SK-N-SH (cell line): ENCODE measurements around the gene PABPN1L. TPM values are rescaled to one million over a fixed set of nuclear protein-coding genes. Genes with fewer than 3 reads are reported as not detected.
"Not testable (repeated sequence)": the region's sequence is repeated elsewhere in the genome, so short reads cannot be mapped to it uniquely, and the experiment has no call there.

Source experiments
- CTCF ChIA-PET: fragments of 300-600, 350-600 bp; formaldehyde crosslinking; extraction: SDS; loops from one replicate; lab custom pipeline; 2021; lab: Yijun Ruan, JAX
- POLR2A ChIA-PET: fragments of 350-600 bp; sonication (Branson Sonifier 250); formaldehyde crosslinking; extraction: SDS; loops from one replicate; lab custom pipeline; 2020; ENCODE audit warnings: antibody characterized with exemption, inconsistent platforms; lab: Yijun Ruan, JAX
- DNase-seq: peaks from one replicate; pipeline ENCODE4 v3.0.0; 2012
- H2AFZ ChIP-seq: fragments of 200-600 bp; sonication (generic); 2 replicates; pipeline ENCODE4 v1.8.1; 2016; ENCODE audit warnings: antibody characterized with exemption, mild to moderate bottlenecking, low read depth
- H3F3A ChIP-seq: fragments of 200-600 bp; sonication (generic); replicated peaks from 2 replicates; pipeline ENCODE3; 2016; ENCODE audit warnings: antibody characterized with exemption, mild to moderate bottlenecking; ENCODE audit not compliant: insufficient read depth
- H3K27ac ChIP-seq, 2 experiments: fragments of 200-500 bp in 1 of 2; fragments of 200-600 bp in 1 of 2; sonication (Bioruptor generic) in 1 of 2; sonication (generic), shearing (Covaris generic) in 1 of 2; 2 replicates each; pipeline versions ENCODE4 v1.5.1 to v1.6.1; 2014 to 2016; ENCODE audit warnings: low read depth in 2 of 2, inconsistent platforms in 1 of 2, low read length in 1 of 2, mild to moderate bottlenecking in 1 of 2, mixed read lengths in 1 of 2
- H3K27me3 ChIP-seq: fragments of 200-600 bp; sonication (generic), shearing (Covaris generic); 2 replicates; pipeline ENCODE4 v1.6.1; 2016; ENCODE audit warnings: mixed run types; ENCODE audit not compliant: insufficient read depth
- H3K36me3 ChIP-seq, 2 experiments: fragments of 200-500 bp in 1 of 2; fragments of 200-600 bp in 1 of 2; sonication (Bioruptor generic) in 1 of 2; sonication (generic) in 1 of 2; replicated peaks in 1 of 2; 2 replicates each; pipeline versions ENCODE3 to v1.5.1; 2014 to 2016; ENCODE audit warnings: low read length in 1 of 2, mild to moderate bottlenecking in 1 of 2; ENCODE audit not compliant: insufficient read depth in 2 of 2, control insufficient read depth in 1 of 2
- H3K4me1 ChIP-seq, 2 experiments: fragments of 200-500 bp in 1 of 2; fragments of 200-600 bp in 1 of 2; sonication (Bioruptor generic) in 1 of 2; sonication (generic), shearing (Covaris generic) in 1 of 2; 2 replicates each; pipeline versions ENCODE4 v1.5.1 to v1.6.1; 2014 to 2016; ENCODE audit warnings: low read depth in 1 of 2, low read length in 1 of 2, mixed run types in 1 of 2; ENCODE audit not compliant: insufficient read depth in 2 of 2, control insufficient read depth in 1 of 2
- H3K4me2 ChIP-seq: fragments of 200-600 bp; sonication (generic), shearing (Covaris generic); 2 replicates; pipeline ENCODE4 v1.6.1; 2017; ENCODE audit warnings: mixed run types
- H3K4me3 ChIP-seq, 2 experiments: fragments of 200-500 bp in 1 of 2; fragments of 200-600 bp in 1 of 2; sonication (Bioruptor generic) in 1 of 2; sonication (generic), shearing (Covaris generic) in 1 of 2; 2 replicates each; pipeline versions ENCODE4 v1.5.1 to v1.8.1; 2014 to 2016; ENCODE audit warnings: low read depth in 2 of 2, inconsistent platforms in 1 of 2, low read length in 1 of 2, mild to moderate bottlenecking in 1 of 2, mixed read lengths in 1 of 2, moderate library complexity in 1 of 2
- H3K79me2 ChIP-seq: fragments of 200-600 bp; sonication (generic); 2 replicates; pipeline ENCODE4 v1.8.1; 2017; ENCODE audit warnings: mild to moderate bottlenecking; ENCODE audit not compliant: insufficient read depth
- H3K9ac ChIP-seq: fragments of 200-600 bp; sonication (generic); 2 replicates; pipeline ENCODE4 v1.6.1; 2017; ENCODE audit warnings: mixed run types
- H3K9me2 ChIP-seq: fragments of 200-600 bp; sonication (generic); 2 replicates; pipeline ENCODE4 v1.6.1; 2017; ENCODE audit warnings: mixed run types
- H3K9me3 ChIP-seq: fragments of 200-600 bp; sonication (generic); 2 replicates; pipeline ENCODE4 v1.6.1; 2017; ENCODE audit warnings: mixed run types, mild to moderate bottlenecking, moderate library complexity
- H4K20me1 ChIP-seq: fragments of 200-600 bp; sonication (generic); 2 replicates; pipeline ENCODE4 v1.6.1; 2017; ENCODE audit warnings: mild to moderate bottlenecking, mixed run types; ENCODE audit not compliant: insufficient read depth
- CHD2 ChIP-seq: fragments of 150-350 bp; IDR thresholded peaks from 2 replicates; pipeline ENCODE4 v1.6.1; 2018; ENCODE audit warnings: low read length; ENCODE audit not compliant: partially characterized antibody
- ELF1 ChIP-seq: IDR thresholded peaks from 2 replicates; pipeline ENCODE4 v1.4.0; 2012
- FOSL2 ChIP-seq: IDR thresholded peaks from 2 replicates; pipeline ENCODE4 v1.4.0; 2012; ENCODE audit warnings: low read depth, mild to moderate bottlenecking, moderate library complexity, borderline replicate concordance
- GABPA ChIP-seq: IDR thresholded peaks from 2 replicates; pipeline ENCODE4 v1.4.0; 2012; ENCODE audit warnings: low read depth, mild to moderate bottlenecking
- GATA2 ChIP-seq: sonication (generic); formaldehyde crosslinking; IDR thresholded peaks from 2 replicates; pipeline ENCODE4 v1.5.0; 2020; ENCODE audit warnings: mild to moderate bottlenecking, missing genetic modification reagents
- NRF1 ChIP-seq: IDR thresholded peaks from 2 replicates; pipeline ENCODE4 v1.6.1; 2012; ENCODE audit warnings: low read depth, mild to moderate bottlenecking, low read length
- RCOR1 ChIP-seq: fragments of 150-350 bp; IDR thresholded peaks from 2 replicates; pipeline ENCODE4 v1.6.1; 2017; ENCODE audit warnings: antibody characterized with exemption, low read length
- RFX5 ChIP-seq: IDR thresholded peaks from 2 replicates; pipeline ENCODE4 v1.6.1; 2012; ENCODE audit warnings: mild to moderate bottlenecking, improper control_type of control experiment, low read length
- RXRA ChIP-seq: IDR thresholded peaks from 2 replicates; pipeline ENCODE4 v1.4.0; 2012; ENCODE audit warnings: low read depth, mild to moderate bottlenecking, borderline replicate concordance
- SIN3A ChIP-seq: IDR thresholded peaks from 2 replicates; pipeline ENCODE4 v1.6.1; 2012; ENCODE audit warnings: low read depth, mild to moderate bottlenecking, low read length, moderate library complexity, borderline replicate concordance
- SMC3 ChIP-seq: IDR thresholded peaks from 2 replicates; pipeline ENCODE4 v1.6.1; 2012; ENCODE audit warnings: low read depth, low read length, improper control_type of control experiment
- YY1 ChIP-seq: IDR thresholded peaks from 2 replicates; pipeline ENCODE4 v1.4.0; 2012; ENCODE audit warnings: low read depth, mild to moderate bottlenecking
- WGBS: methylation state at CpG from one replicate; pipeline ENCODE4 v1.1.6; 2017; ENCODE audit warnings: low lambda C conversion rate; 5-methylcytosine and 5-hydroxymethylcytosine counted together
- polyA plus RNA-seq, 3 experiments: library from polyadenylated mRNA; depleted of rRNA; stranded (reverse); fragments of >200 nt; gene quantifications; 2 replicates each; pipeline ENCODE4 v1.2.3, GENCODE V29; 2012
- TF ChIP-seq, protein P1 (sequence below): IDR thresholded peaks from 2 replicates; pipeline ENCODE4 v1.4.0; 2012; ENCODE audit warnings: low read depth, borderline replicate concordance
- TF ChIP-seq, protein P2 (sequence below): fragments of 150-350 bp; IDR thresholded peaks from 2 replicates; pipeline ENCODE4 v1.6.1; 2017; ENCODE audit warnings: antibody characterized with exemption, low read length, low read depth, borderline replicate concordance
- TF ChIP-seq, protein P3 (sequence below): IDR thresholded peaks from 2 replicates; pipeline ENCODE4 v1.4.0; 2012; ENCODE audit warnings: low read depth, borderline replicate concordance
- TF ChIP-seq, protein P4 (sequence below): IDR thresholded peaks from 2 replicates; pipeline ENCODE4 v1.4.0; 2012; ENCODE audit warnings: low read depth

PABPN1L gene
- polyA plus RNA-seq, 1 of the 3 experiments (the other 2 are of a cell fraction): not detected

DNA sequence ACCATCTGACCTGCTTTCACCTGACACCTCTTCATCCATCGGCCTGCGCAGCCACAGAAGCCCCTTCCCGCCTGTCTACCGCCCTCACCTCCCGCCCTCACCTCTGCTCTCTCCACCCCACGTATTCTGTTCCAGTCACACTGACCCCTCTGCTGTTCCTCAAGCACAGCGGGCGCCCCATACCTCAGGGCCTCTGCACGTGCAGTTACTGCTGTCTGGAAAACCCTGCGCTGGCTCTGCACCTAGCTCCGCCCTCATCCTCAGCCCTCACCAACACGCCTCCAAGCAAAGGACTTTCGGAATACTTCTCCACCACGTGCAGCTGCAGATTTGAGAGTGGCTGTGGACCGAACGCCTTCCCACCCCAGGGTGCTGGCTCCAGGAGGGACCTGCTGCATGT lies 24.6 kb upstream of the PABPN1L start:
- no peaks in the 10 kb centered on the region for H3F3A ChIP-seq
- H2AFZ ChIP-seq: no peak overlapping the region
- ChIA-PET POLR2A (no interaction called here), CTCF (interaction anchor here (1.0 to 1.4 kb wide), 2 partner anchors 33 to 276 kb away, joined by 3 to 4 read pairs; no protein-coding TSS in a partner anchor)
- H3K9me3 ChIP-seq: no peaks in the 10 kb centered on the region
- no peak overlapping the region for H3K4me3 ChIP-seq
- H3K4me2 ChIP-seq: no peak overlapping the region
- H3K27ac ChIP-seq: no peak overlapping the region
- no peaks in the 10 kb centered on the region for H3K36me3 ChIP-seq
- no peaks in the 10 kb centered on the region for H4K20me1 ChIP-seq
- no peaks in the 10 kb centered on the region for H3K9me2 ChIP-seq
- no peaks in the 10 kb centered on the region; a peak in 1 of 4 replicates for H3K4me1 ChIP-seq
- H3K9ac ChIP-seq: no peak overlapping the region
- no peak for TF ChIP-seq ELF1
- peaks cover 32% of the 10 kb centered on the region for H3K27me3 ChIP-seq
- H3K79me2 ChIP-seq: no peaks in the 10 kb centered on the region
- DNase-seq: no peak
- 70% methylated on average over 16 of the region's 16 CpGs for WGBS

DNA sequence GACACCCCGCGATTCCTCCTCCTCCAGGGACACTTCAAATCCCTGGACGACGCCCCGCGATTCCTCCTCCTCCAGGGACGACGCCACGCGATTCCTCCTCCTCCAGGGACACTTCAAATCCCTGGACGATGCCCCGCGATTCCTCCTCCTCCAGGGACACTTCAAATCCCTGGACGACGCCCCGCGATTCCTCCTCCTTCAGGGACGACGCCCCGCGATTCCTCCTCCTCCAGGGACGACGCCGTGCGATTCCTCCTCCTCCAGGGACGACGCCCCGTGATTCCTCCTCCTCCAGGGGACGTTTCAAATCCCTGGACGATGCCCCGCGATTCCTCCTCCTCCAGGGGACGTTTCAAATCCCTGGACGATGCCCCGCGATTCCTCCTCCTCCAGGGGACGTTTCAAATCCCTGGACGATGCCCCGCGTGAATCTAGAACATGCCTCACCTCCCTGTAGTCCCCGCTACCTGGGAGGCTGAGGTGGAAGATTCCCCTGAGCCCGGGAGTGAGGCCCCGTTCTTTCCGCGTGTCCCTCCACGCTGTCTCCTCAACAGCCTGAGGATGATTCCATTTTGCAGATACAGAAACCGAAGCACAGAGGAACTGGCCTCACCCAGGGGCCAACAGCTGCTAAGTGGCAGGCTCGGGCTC lies 23.4 kb upstream of the PABPN1L start:
- H2AFZ ChIP-seq, H3K79me2 ChIP-seq, H3K9ac ChIP-seq, H3K4me1 ChIP-seq, H3K9me3 ChIP-seq, H3K9me2 ChIP-seq, POLR2A ChIA-PET, H3F3A ChIP-seq, H3K36me3 ChIP-seq, H3K4me2 ChIP-seq, H3K27ac ChIP-seq, H3K4me3 ChIP-seq, H4K20me1 ChIP-seq, DNase-seq: not testable (repeated sequence)
- peaks cover 30% of the 10 kb centered on the region for H3K27me3 ChIP-seq
- CTCF ChIA-PET: interaction anchor here (1.4 kb wide), 1 partner anchor 278 kb away, joined by 4 read pairs; no protein-coding TSS in a partner anchor
- WGBS: 67% methylated on average over 47 of the region's 48 CpGs

DNA sequence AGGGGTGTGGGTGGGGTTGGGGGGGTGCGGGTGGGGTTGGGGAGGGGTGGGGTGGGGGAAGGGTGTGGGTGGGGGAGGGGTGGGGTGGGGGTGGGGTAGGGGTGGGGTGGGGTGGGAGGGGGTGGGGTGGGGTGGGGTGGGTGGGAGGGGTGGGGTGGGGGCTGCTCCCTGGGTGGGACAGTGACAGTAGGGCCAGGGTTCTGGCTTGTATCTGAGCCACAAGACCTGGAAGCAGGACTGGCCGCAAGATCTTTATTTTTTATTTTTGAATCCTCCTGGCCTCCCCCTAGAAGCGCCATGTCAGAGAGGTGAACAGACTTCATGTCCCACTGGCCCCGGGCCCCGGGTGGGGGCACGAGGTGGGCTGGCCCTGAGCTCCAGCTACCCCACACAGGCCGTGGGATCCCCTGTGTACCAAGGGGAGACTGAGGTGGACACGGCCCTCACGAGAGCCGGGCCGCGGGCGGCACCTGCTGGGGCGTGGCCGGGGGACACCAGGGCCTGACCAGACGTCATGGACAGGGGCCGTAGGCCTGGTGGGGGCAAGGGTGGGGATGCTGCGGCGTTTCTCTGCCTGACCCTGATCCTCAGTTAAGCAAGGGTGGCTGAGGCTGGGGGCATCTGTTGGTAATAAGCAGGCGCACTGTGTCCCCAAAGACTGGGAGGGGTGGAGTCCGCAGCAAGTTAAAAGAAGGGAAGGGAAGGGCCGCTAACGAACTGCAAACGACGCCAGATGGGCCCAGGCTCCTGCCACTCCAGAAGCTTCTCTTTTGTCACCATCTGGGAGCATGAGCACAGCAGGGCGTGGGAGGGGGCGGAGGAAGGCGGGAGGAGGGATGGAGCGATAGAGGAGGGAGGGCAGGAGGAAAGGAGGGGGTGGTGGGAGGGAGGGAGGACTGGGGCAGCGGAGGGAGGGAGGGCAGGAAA lies 22.3 kb upstream of the PABPN1L start:
- DNase-seq: no peak
- Histone ChIP-seq H3K79me2 (no peaks in the 10 kb centered on the region), H4K20me1 (no peaks in the 10 kb centered on the region), H3K9me3 (no peaks in the 10 kb centered on the region), H3K36me3 (no peaks in the 10 kb centered on the region), H3K4me3 (no peak overlapping the region), H2AFZ (no peak overlapping the region), H3K4me1 (no peaks in the 10 kb centered on the region; a peak in 1 of 4 replicates), H3K9ac (no peak overlapping the region), H3K27me3 (peaks cover 30% of the 10 kb centered on the region), H3K4me2 (no peak overlapping the region), H3K9me2 (no peaks in the 10 kb centered on the region), H3K27ac (no peak overlapping the region), H3F3A (no peaks in the 10 kb centered on the region)
- POLR2A ChIA-PET: no interaction called here
- 15% methylated on average over 25 of the region's 30 CpGs for WGBS
- CTCF ChIA-PET: interaction anchor here (1.2 kb wide), 1 partner anchor 11 kb away, joined by 3 read pairs; no protein-coding TSS in a partner anchor
- TF ChIP-seq SMC3 (no peak), NRF1 (no peak), SIN3A (no peak), YY1 (no peak), RCOR1 (no peak), GABPA (no peak), GATA2 (CRISPR knock-in tag) (no peak), FOSL2 (no peak), RFX5 (no peak), CHD2 (no peak), RXRA (no peak)
- TF ChIP-seq, protein P1, sequence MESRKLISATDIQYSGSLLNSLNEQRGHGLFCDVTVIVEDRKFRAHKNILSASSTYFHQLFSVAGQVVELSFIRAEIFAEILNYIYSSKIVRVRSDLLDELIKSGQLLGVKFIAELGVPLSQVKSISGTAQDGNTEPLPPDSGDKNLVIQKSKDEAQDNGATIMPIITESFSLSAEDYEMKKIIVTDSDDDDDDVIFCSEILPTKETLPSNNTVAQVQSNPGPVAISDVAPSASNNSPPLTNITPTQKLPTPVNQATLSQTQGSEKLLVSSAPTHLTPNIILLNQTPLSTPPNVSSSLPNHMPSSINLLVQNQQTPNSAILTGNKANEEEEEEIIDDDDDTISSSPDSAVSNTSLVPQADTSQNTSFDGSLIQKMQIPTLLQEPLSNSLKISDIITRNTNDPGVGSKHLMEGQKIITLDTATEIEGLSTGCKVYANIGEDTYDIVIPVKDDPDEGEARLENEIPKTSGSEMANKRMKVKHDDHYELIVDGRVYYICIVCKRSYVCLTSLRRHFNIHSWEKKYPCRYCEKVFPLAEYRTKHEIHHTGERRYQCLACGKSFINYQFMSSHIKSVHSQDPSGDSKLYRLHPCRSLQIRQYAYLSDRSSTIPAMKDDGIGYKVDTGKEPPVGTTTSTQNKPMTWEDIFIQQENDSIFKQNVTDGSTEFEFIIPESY: no peak
- TF ChIP-seq, protein P2, sequence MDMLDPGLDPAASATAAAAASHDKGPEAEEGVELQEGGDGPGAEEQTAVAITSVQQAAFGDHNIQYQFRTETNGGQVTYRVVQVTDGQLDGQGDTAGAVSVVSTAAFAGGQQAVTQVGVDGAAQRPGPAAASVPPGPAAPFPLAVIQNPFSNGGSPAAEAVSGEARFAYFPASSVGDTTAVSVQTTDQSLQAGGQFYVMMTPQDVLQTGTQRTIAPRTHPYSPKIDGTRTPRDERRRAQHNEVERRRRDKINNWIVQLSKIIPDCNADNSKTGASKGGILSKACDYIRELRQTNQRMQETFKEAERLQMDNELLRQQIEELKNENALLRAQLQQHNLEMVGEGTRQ: no peak
- TF ChIP-seq, protein P3, sequence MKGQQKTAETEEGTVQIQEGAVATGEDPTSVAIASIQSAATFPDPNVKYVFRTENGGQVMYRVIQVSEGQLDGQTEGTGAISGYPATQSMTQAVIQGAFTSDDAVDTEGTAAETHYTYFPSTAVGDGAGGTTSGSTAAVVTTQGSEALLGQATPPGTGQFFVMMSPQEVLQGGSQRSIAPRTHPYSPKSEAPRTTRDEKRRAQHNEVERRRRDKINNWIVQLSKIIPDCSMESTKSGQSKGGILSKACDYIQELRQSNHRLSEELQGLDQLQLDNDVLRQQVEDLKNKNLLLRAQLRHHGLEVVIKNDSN: no peak
- TF ChIP-seq, protein P4, sequence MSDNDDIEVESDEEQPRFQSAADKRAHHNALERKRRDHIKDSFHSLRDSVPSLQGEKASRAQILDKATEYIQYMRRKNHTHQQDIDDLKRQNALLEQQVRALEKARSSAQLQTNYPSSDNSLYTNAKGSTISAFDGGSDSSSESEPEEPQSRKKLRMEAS: no peak
